Heart left ventricle (tissue), 13 donors: Measurements from ENCODE around the gene CD7.

ENCODE experiments used
- POLR2A ChIP-seq, 2 donors: fragments of 450-650 bp; IDR thresholded peaks; one replicate each; pipeline ENCODE4 v1.6.1; 2017; ENCODE audit warnings: antibody characterized with exemption in 2 of 2, mild to moderate bottlenecking in 2 of 2, moderate library complexity in 2 of 2
- TF ChIP-seq, protein P1 (sequence below), 12 donors: fragments of 200-600 bp; sonication (generic) in 4 of 12; IDR thresholded peaks; one replicate each; pipeline versions ENCODE4 v1.5.0 to v1.8.0; 2018 to 2022; ENCODE audit warnings: antibody characterized with exemption in 12 of 12, mild to moderate bottlenecking in 5 of 12
- donor health status: ischemic (EF 13 %, LVEDD 7.1; RV severe dilation, severe dysfunction).
- donor health status: DM: no; HTN: yes; CAD: no.
- donor health status: DM: no; HTN: no; CAD: no.
- donor health status: ischemic (EF 25% LVEDD 6.9; RV normal size, moderate dysfunction).
- donor health status: ischemic (EF 25% LVEDD 5.7; RV mildly dilated, moderate dysfunction).
- donor health status: ischemic (EF 35%, LVEDD 5.7; RV mildly dilated, moderate dysfunction).
- donor health status: nonischemic (EF 11% LVEDD 7.7; RV severe dilation, severe dysfunction).
- donor health status: DM: yes; HTN: yes; CAD: no.
- donor health status: PGD.
- donor health status: ischemic (EF 29% LVEDD 5.4; RV normal size, mild dysfunction).
- donor health status: nonischemic (EF 23%, LVEDD 6.1; RV moderate dilation, normal function).

DNA sequence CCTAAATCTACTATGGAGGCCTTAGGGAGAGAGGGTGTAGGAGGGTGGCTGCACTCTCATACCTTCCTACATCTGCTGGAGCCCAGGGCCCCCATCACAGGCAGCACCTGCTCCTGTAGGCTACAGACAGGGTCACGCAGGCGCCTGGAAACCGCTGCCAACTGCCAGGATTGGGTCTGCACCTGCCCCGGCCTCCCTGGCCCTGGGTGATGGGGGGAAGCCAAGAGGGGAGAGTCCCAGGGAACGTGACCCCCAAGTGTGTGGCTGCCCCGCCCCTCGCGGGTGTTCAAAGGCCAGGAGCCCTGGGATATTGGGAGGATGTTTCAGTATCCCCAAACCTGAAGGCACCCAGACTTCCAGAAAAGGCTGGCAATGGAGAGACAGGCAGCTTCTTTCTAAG, 36.1 kb upstream of the CD7 start:
- TF ChIP-seq, protein P1, sequence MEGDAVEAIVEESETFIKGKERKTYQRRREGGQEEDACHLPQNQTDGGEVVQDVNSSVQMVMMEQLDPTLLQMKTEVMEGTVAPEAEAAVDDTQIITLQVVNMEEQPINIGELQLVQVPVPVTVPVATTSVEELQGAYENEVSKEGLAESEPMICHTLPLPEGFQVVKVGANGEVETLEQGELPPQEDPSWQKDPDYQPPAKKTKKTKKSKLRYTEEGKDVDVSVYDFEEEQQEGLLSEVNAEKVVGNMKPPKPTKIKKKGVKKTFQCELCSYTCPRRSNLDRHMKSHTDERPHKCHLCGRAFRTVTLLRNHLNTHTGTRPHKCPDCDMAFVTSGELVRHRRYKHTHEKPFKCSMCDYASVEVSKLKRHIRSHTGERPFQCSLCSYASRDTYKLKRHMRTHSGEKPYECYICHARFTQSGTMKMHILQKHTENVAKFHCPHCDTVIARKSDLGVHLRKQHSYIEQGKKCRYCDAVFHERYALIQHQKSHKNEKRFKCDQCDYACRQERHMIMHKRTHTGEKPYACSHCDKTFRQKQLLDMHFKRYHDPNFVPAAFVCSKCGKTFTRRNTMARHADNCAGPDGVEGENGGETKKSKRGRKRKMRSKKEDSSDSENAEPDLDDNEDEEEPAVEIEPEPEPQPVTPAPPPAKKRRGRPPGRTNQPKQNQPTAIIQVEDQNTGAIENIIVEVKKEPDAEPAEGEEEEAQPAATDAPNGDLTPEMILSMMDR (IDR thresholded peaks at IDR 0.05) = no peak
- TF ChIP-seq POLR2A (IDR thresholded peaks at IDR 0.05) = no peak
